Endothelial cell of umbilical vein (primary cell): ENCODE measurements around the gene GPR65. TPM values are rescaled to one million over a fixed set of nuclear protein-coding genes. Genes with fewer than 3 reads are reported as not detected.

Source experiments
- BruUV-seq: library from RNA; stranded (reverse); fragments of 400-500 nt; replicated peaks from 2 replicates; lab custom pipeline; 2021; lab: Mats Ljungman, UMichigan
- CTCF ChIA-PET: fragments of 300-600, 350-600 bp; sonication (Branson Sonifier 250); formaldehyde crosslinking; loops from one replicate; lab custom pipeline; 2021; ENCODE audit warnings: antibody characterized with exemption, inconsistent platforms; lab: Charles Lee
- POLR2A ChIA-PET: fragments of 300-600, 350-600 bp; sonication (Branson Sonifier 250); formaldehyde crosslinking; loops from one replicate; lab custom pipeline; 2021; ENCODE audit warnings: antibody characterized with exemption, inconsistent platforms; lab: Charles Lee
- DNase-seq: peaks from one replicate; pipeline ENCODE4 v3.0.0-alpha.2; 2011; ENCODE audit warnings: low read depth, low spot score
- FAIRE-seq: peaks from 2 replicates; lab custom pipeline; 2011; peaks lifted over from hg19 to GRCh38; lab: Jason Lieb, UNC
- H2AFZ ChIP-seq: 2 replicates; pipeline ENCODE4 v1.6.0; 2012; ENCODE audit warnings: low read depth, low read length, control low read depth, inconsistent platforms
- H3K27ac ChIP-seq: 2 replicates; pipeline ENCODE4 v1.5.1; 2011; ENCODE audit warnings: low read depth, mild to moderate bottlenecking, control low read depth, low read length, moderate library complexity; ENCODE audit not compliant: insufficient read depth
- H3K27me3 ChIP-seq, 2 experiments: 2 replicates each; pipeline versions ENCODE4 v1.6.0 to v1.6.1; 2011; ENCODE audit warnings: low read length in 2 of 2, mixed read lengths in 1 of 2; ENCODE audit not compliant: control insufficient read depth in 2 of 2, insufficient read depth in 2 of 2
- H3K36me3 ChIP-seq, 2 experiments: 2 replicates in 1 of 2; 3 replicates in 1 of 2; pipeline ENCODE4 v1.5.1; 2011; ENCODE audit warnings: low read length in 2 of 2, mild to moderate bottlenecking in 1 of 2, moderate library complexity in 1 of 2; ENCODE audit not compliant: control insufficient read depth in 2 of 2, insufficient read depth in 2 of 2; ENCODE audit errors: extremely low read depth in 1 of 2
- H3K4me1 ChIP-seq: 3 replicates; pipeline ENCODE4 v1.5.1; 2011; ENCODE audit warnings: mild to moderate bottlenecking, low read length; ENCODE audit not compliant: control insufficient read depth, insufficient read depth; ENCODE audit errors: extremely low read depth
- H3K4me2 ChIP-seq: 2 replicates; pipeline ENCODE4 v1.6.1; 2011; ENCODE audit warnings: low read length, control low read depth, mixed read lengths; ENCODE audit not compliant: insufficient read depth
- H3K4me3 ChIP-seq, 3 experiments: fragments of 200-600 bp in 1 of 3; sonication (generic), shearing (Covaris generic) in 1 of 3; replicated peaks in 1 of 3; 2 replicates each; pipeline ENCODE4 v1.5.1; 2011 to 2016; ENCODE audit warnings: control low read depth in 3 of 3, low read length in 3 of 3, mild to moderate bottlenecking in 2 of 3, inconsistent platforms in 1 of 3, low read depth in 1 of 3, moderate library complexity in 1 of 3; ENCODE audit not compliant: insufficient read depth in 1 of 3
- H3K79me2 ChIP-seq: 2 replicates; pipeline ENCODE4 v1.6.0; 2012; ENCODE audit warnings: low read length, inconsistent platforms; ENCODE audit not compliant: control insufficient read depth, insufficient read depth
- H3K9ac ChIP-seq: replicated peaks from 2 replicates; pipeline ENCODE3; 2011; ENCODE audit warnings: low read length, control low read depth; ENCODE audit not compliant: insufficient read depth; ENCODE audit errors: extremely low read depth
- H3K9me1 ChIP-seq: replicated peaks from 3 replicates; pipeline ENCODE4 v1.6.0; 2011; ENCODE audit warnings: mild to moderate bottlenecking, low read length; ENCODE audit not compliant: control insufficient read depth, insufficient read depth; ENCODE audit errors: extremely low read depth
- H3K9me3 ChIP-seq: replicated peaks from 2 replicates; pipeline ENCODE4 v1.5.1; 2012; ENCODE audit warnings: low read length, inconsistent platforms; ENCODE audit not compliant: control insufficient read depth, insufficient read depth
- H4K20me1 ChIP-seq: replicated peaks from 2 replicates; pipeline ENCODE3; 2011; ENCODE audit warnings: mild to moderate bottlenecking, low read length; ENCODE audit not compliant: control insufficient read depth, insufficient read depth; ENCODE audit errors: extremely low read depth
- CTCF ChIP-seq, 2 donors: IDR thresholded peaks; 1 replicate in 1 of 2; 2 replicates in 1 of 2; pipeline ENCODE4 v1.5.1; 2011; ENCODE audit warnings: low read length in 2 of 2, mild to moderate bottlenecking in 2 of 2, moderate library complexity in 2 of 2, control low read depth in 1 of 2, inconsistent platforms in 1 of 2, low read depth in 1 of 2; ENCODE audit not compliant: insufficient read depth in 1 of 2; ENCODE audit errors: extremely low read depth in 1 of 2
- EZH2 ChIP-seq: IDR thresholded peaks from 2 replicates; pipeline ENCODE4 v1.6.1; 2012; ENCODE audit warnings: borderline replicate concordance, low read depth, mild to moderate bottlenecking, moderate library complexity, low read length, inconsistent platforms; ENCODE audit not compliant: severe bottlenecking
- FOS ChIP-seq: IDR thresholded peaks from 2 replicates; pipeline ENCODE4 v1.6.1; 2011; ENCODE audit warnings: mild to moderate bottlenecking, low read length, moderate library complexity, borderline replicate concordance; ENCODE audit not compliant: insufficient read depth
- GATA2 ChIP-seq: IDR thresholded peaks from 2 replicates; pipeline ENCODE4 v1.7.0; 2011; ENCODE audit warnings: low read depth, mild to moderate bottlenecking, moderate library complexity, mixed read lengths, low read length; ENCODE audit not compliant: insufficient read length, insufficient read depth
- JUN ChIP-seq: IDR thresholded peaks from 2 replicates; pipeline ENCODE4 v1.6.1; 2011; ENCODE audit warnings: borderline replicate concordance, low read depth; ENCODE audit not compliant: insufficient read length, insufficient read depth
- MAX ChIP-seq: IDR thresholded peaks from 2 replicates; pipeline ENCODE4 v1.6.1; 2011; ENCODE audit not compliant: insufficient read depth, insufficient read length
- MYC ChIP-seq: IDR thresholded peaks from one replicate; pipeline ENCODE4 v1.6.1; 2011; ENCODE audit warnings: mild to moderate bottlenecking, low read depth, low read length
- POLR2A ChIP-seq: IDR thresholded peaks from 2 replicates; pipeline ENCODE4 v1.6.1; 2012; ENCODE audit warnings: low read depth, mild to moderate bottlenecking, control low read depth, low read length
- POLR2AphosphoS5 ChIP-seq: IDR thresholded peaks from 2 replicates; pipeline ENCODE4 v1.6.1; 2012; ENCODE audit warnings: low read depth, mild to moderate bottlenecking, control low read depth, low read length, moderate library complexity; ENCODE audit not compliant: insufficient read depth
- dilution Hi-C: fragments of 300-500 bp; cut with MboI; formaldehyde crosslinking; loops from one replicate; pipeline ENCODE4 v1.15.0; 2019; ENCODE audit warnings: low sequenced_read_pairs; ENCODE audit not compliant: extremely low pct_ligation_motif_present
- intact Hi-C: fragments of 100-400 bp; cut with micrococcal nuclease; formaldehyde crosslinking; loops from one replicate; pipeline ENCODE4 v1.10.0; 2022
- polyA plus RNA-seq, 4 experiments: library from polyadenylated mRNA; depleted of rRNA in 3 of 4; stranded (reverse) in 3 of 4; unstranded in 1 of 4; fragments of >200 nt; gene quantifications; 2 replicates each; pipeline versions ENCODE4 v1.2.1 to v1.2.3, GENCODE V29; 2011 to 2012; ENCODE audit warnings: missing spikeins in 1 of 4
- total RNA-seq: library from RNA; stranded (reverse); gene quantifications from 2 replicates; pipeline ENCODE4 v1.2.3, GENCODE V29; 2021

The GPR65 gene
- total and polyA plus RNA-seq, 2 donors (not counting 3 experiments of a cell fraction or from before 2014, with no cell fraction given), result 0.03 to 0.07 TPM

GRCh38 chr14:88002421-88003075 is 2.4 kb upstream of the GPR65 start:
- ChIA-PET CTCF (no interaction called here), POLR2A (no interaction called here)
- no peak overlapping the region for H3K9ac ChIP-seq
- no peak overlapping the region for H3K4me2 ChIP-seq
- H3K27me3 ChIP-seq, result no peaks in the 10 kb centered on the region
- FAIRE-seq (no peak), DNase-seq (no peak)
- no peaks in the 10 kb centered on the region for H3K9me3 ChIP-seq
- no peaks in the 10 kb centered on the region for H3K4me1 ChIP-seq
- no peak overlapping the region for H2AFZ ChIP-seq
- H3K9me1 ChIP-seq, result peaks cover 2% of the 10 kb centered on the region
- BruUV-seq, result no TSS peak
- dilution Hi-C loops (no loop called here), intact Hi-C loops (no loop called here)
- no peak overlapping the region for H3K27ac ChIP-seq
- no peaks in the 10 kb centered on the region for H3K79me2 ChIP-seq
- no peak overlapping the region for H3K4me3 ChIP-seq
- H3K36me3 ChIP-seq, result no peaks in the 10 kb centered on the region
- no peak for TF ChIP-seq POLR2AphosphoS5
- no peak for TF ChIP-seq EZH2
- TF ChIP-seq JUN, result no peak
- TF ChIP-seq GATA2, result no peak
- no peak for TF ChIP-seq CTCF (IDR thresholded peaks at IDR 0.05; ENCODE audit: extremely low read depth in 1 of 2, insufficient read depth in 1 of 2, low read depth in 1 of 2, low read length in 2 of 2)
- no peak for TF ChIP-seq POLR2A
- no peak for TF ChIP-seq MYC
- TF ChIP-seq MAX, result no peak
- TF ChIP-seq FOS, result no peak
- no peaks in the 10 kb centered on the region for H4K20me1 ChIP-seq
